WTC11 (cell line): ENCODE results near the gene MRPL22.

Experiments used
- ATF2 ChIP-seq: sonication (generic); formaldehyde crosslinking; IDR thresholded peaks from 2 replicates; pipeline ENCODE4 v1.8.1; 2022; ENCODE audit warnings: low read depth, missing genetic modification reagents, borderline replicate concordance
- CBFB ChIP-seq: sonication (generic); formaldehyde crosslinking; IDR thresholded peaks from 2 replicates; pipeline ENCODE4 v1.8.1; 2022; ENCODE audit warnings: mild to moderate bottlenecking, low read depth, missing genetic modification reagents
- CTCF ChIP-seq: fragments of 200-600 bp; IDR thresholded peaks from 2 replicates; pipeline ENCODE4 v1.8.0; 2022; ENCODE audit warnings: antibody characterized with exemption
- ELF4 ChIP-seq: sonication (generic); formaldehyde crosslinking; IDR thresholded peaks from 2 replicates; pipeline ENCODE4 v1.8.1; 2022; ENCODE audit warnings: low read depth, mild to moderate bottlenecking, moderate library complexity, missing genetic modification reagents
- FOXJ3 ChIP-seq: sonication (generic); formaldehyde crosslinking; IDR thresholded peaks from 2 replicates; pipeline ENCODE4 v1.9.0; 2021; ENCODE audit warnings: missing genetic modification reagents, mild to moderate bottlenecking, borderline replicate concordance
- MAX ChIP-seq: sonication (generic); formaldehyde crosslinking; IDR thresholded peaks from 2 replicates; pipeline ENCODE4 v1.8.0; 2022; ENCODE audit warnings: mild to moderate bottlenecking, missing genetic modification reagents
- SMAD4 ChIP-seq: sonication (generic); formaldehyde crosslinking; IDR thresholded peaks from 2 replicates; pipeline ENCODE4 v1.8.0; 2022; ENCODE audit warnings: mild to moderate bottlenecking, missing genetic modification reagents
- SP1 ChIP-seq: sonication (generic); formaldehyde crosslinking; conservative IDR thresholded peaks from 2 replicates; pipeline ENCODE4 v1.8.1; 2022; ENCODE audit warnings: missing genetic modification reagents
- TCF7 ChIP-seq: sonication (generic); formaldehyde crosslinking; IDR thresholded peaks from 2 replicates; pipeline ENCODE4 v1.8.0; 2022; ENCODE audit warnings: mild to moderate bottlenecking, low read depth, missing genetic modification reagents, moderate library complexity
- ZBTB21 ChIP-seq: sonication (generic); formaldehyde crosslinking; IDR thresholded peaks from 2 replicates; pipeline ENCODE4 v1.8.1; 2023; ENCODE audit warnings: mild to moderate bottlenecking, missing genetic modification reagents, borderline replicate concordance
- ZNF121 ChIP-seq: sonication (generic); formaldehyde crosslinking; IDR thresholded peaks from 2 replicates; pipeline ENCODE4 v1.8.0; 2023; ENCODE audit warnings: missing genetic modification reagents
- ZNF263 ChIP-seq: sonication (generic); formaldehyde crosslinking; IDR thresholded peaks from 2 replicates; pipeline ENCODE4 v1.8.1; 2022; ENCODE audit warnings: low read depth, mild to moderate bottlenecking, moderate library complexity, missing genetic modification reagents
- TF ChIP-seq, protein P1 (sequence below): sonication (generic); formaldehyde crosslinking; IDR thresholded peaks from 2 replicates; pipeline ENCODE4 v1.8.1; 2023; ENCODE audit warnings: mild to moderate bottlenecking, missing genetic modification reagents
- TF ChIP-seq, protein P2 (sequence below): sonication (generic); formaldehyde crosslinking; IDR thresholded peaks from 2 replicates; pipeline ENCODE4 v1.8.0; 2022; ENCODE audit warnings: mild to moderate bottlenecking, missing genetic modification reagents

- TF ChIP-seq CBFB (CRISPR knock-in tag) (no peak), CTCF (no peak), ZBTB21 (CRISPR knock-in tag) (no peak), SMAD4 (no peak), MAX (CRISPR knock-in tag) (no peak), SP1 (CRISPR knock-in tag) (no peak), ELF4 (CRISPR knock-in tag) (no peak), TCF7 (CRISPR knock-in tag) (no peak), FOXJ3 (no peak), ZNF121 (CRISPR knock-in tag) (no peak), ZNF263 (CRISPR knock-in tag) (no peak), ATF2 (CRISPR knock-in tag) (no peak)
- TF ChIP-seq, protein P1, sequence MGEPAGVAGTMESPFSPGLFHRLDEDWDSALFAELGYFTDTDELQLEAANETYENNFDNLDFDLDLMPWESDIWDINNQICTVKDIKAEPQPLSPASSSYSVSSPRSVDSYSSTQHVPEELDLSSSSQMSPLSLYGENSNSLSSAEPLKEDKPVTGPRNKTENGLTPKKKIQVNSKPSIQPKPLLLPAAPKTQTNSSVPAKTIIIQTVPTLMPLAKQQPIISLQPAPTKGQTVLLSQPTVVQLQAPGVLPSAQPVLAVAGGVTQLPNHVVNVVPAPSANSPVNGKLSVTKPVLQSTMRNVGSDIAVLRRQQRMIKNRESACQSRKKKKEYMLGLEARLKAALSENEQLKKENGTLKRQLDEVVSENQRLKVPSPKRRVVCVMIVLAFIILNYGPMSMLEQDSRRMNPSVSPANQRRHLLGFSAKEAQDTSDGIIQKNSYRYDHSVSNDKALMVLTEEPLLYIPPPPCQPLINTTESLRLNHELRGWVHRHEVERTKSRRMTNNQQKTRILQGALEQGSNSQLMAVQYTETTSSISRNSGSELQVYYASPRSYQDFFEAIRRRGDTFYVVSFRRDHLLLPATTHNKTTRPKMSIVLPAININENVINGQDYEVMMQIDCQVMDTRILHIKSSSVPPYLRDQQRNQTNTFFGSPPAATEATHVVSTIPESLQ = no peak
- TF ChIP-seq, protein P2, sequence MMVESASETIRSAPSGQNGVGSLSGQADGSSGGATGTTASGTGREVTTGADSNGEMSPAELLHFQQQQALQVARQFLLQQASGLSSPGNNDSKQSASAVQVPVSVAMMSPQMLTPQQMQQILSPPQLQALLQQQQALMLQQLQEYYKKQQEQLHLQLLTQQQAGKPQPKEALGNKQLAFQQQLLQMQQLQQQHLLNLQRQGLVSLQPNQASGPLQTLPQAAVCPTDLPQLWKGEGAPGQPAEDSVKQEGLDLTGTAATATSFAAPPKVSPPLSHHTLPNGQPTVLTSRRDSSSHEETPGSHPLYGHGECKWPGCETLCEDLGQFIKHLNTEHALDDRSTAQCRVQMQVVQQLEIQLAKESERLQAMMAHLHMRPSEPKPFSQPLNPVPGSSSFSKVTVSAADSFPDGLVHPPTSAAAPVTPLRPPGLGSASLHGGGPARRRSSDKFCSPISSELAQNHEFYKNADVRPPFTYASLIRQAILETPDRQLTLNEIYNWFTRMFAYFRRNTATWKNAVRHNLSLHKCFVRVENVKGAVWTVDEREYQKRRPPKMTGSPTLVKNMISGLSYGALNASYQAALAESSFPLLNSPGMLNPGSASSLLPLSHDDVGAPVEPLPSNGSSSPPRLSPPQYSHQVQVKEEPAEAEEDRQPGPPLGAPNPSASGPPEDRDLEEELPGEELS (CRISPR knock-in tag) = no peak
These were observed 70.0 kb downstream of the MRPL22 start for GRCh38 chr5:155010881-155011280.
